Loucy (cell line): ENCODE results near the gene ZNF77.

Experiments
- EZH2phosphoT487 ChIP-seq: fragments of 200-600 bp; IDR thresholded peaks from 2 replicates; pipeline ENCODE4 v1.6.1; 2018; ENCODE audit warnings: antibody characterized with exemption, mild to moderate bottlenecking, moderate library complexity, borderline replicate concordance
- TF ChIP-seq, protein P1 (sequence below): fragments of 200-600 bp; sonication (generic); conservative IDR thresholded peaks from 2 replicates; pipeline ENCODE4 v1.5.1; 2014; ENCODE audit warnings: mild to moderate bottlenecking, antibody characterized with exemption, low read length

DNA sequence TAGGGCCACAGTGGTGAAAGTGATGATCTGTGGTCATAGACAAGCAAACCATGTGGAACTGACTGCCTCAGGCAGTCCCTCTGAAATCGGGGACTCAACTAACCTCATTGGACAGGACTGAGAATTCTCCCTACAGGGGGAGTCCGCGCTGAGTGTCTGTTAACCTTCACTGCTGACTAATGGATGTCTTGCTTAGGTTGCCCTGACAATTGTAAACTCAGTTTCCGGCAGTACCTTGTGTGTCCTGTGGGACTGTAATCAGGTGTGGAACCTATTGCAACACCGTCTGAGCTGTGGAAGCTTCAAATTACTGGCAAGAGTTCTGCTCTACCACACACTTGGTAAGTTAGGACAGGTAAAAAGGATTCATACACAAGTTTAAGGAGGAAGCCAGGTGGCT, 21.8 kb downstream of the ZNF77 start:
- TF ChIP-seq, protein P1, sequence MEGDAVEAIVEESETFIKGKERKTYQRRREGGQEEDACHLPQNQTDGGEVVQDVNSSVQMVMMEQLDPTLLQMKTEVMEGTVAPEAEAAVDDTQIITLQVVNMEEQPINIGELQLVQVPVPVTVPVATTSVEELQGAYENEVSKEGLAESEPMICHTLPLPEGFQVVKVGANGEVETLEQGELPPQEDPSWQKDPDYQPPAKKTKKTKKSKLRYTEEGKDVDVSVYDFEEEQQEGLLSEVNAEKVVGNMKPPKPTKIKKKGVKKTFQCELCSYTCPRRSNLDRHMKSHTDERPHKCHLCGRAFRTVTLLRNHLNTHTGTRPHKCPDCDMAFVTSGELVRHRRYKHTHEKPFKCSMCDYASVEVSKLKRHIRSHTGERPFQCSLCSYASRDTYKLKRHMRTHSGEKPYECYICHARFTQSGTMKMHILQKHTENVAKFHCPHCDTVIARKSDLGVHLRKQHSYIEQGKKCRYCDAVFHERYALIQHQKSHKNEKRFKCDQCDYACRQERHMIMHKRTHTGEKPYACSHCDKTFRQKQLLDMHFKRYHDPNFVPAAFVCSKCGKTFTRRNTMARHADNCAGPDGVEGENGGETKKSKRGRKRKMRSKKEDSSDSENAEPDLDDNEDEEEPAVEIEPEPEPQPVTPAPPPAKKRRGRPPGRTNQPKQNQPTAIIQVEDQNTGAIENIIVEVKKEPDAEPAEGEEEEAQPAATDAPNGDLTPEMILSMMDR, result no peak
- TF ChIP-seq EZH2phosphoT487, result no peak
